Measurements from ENCODE around the gene CDH23.
"Not testable (repeated sequence)": the region's sequence is repeated elsewhere in the genome, so short reads cannot be mapped to it uniquely, and the experiment has no call there.

The CDH23 gene

DNA sequence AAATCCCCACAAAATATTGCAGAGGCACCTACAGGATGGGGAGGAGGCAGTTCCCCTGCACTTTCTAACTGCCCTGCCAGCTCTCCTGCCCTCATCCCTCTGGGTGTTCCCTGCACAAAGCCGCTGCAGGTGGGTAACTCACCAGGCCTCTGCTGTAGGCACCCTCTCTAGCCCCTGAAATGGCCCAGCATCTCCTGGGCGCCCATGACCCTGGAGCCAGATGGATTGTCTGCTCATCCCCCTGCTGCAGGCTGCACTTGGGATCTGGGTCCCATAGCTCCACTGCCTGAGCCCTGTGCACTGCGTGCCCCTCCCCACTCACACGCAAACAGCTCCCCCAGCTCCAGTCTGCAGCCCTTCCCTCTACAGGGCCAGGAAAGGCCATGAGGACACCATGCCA, 192.0 kb downstream of the CDH23 start:
- no peak for DNase-seq

DNA sequence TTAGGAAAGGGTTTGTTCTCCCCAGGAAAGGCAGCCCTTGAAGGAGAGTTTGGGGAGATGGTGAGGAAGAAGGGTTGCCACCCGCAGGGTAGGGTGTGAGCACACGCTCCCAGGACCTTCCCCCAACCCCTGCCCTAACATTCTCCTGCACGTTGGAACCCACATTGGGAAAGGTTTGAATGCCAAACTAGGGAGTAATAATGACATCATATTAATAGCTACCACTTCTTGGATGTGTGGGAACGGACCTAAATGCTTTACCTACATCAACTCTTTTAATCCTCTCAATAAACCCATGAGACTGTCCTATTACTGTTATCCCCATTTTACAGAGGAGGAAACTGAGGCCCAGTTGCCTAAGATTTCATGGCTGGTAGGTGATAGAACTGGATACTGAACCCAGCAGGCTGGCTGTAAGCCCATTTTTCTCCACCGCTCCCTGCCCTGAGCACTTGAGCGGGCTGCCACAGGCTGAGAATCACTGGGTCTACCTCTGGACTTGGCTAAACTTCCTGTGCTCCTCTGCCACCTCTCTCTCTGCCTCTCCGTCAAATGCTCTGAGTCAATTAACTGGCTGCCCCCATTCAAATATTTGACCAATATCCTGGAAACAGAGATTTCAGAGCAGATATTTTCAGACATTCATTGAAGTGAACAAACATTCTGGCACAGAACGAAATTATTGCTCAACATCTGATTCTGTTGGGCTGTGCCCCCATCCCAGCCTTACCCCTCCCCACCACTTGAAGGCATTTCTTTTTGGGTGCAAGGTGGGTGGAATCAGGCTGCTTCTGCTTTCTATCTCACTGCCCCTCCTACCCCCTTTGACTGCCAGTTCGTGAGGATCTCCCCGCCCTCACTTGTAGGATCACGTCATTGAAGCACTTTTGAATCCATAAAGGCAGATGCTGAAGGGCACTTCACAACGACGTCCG, 193.2 kb downstream of the CDH23 start:
- no peak for DNase-seq

DNA sequence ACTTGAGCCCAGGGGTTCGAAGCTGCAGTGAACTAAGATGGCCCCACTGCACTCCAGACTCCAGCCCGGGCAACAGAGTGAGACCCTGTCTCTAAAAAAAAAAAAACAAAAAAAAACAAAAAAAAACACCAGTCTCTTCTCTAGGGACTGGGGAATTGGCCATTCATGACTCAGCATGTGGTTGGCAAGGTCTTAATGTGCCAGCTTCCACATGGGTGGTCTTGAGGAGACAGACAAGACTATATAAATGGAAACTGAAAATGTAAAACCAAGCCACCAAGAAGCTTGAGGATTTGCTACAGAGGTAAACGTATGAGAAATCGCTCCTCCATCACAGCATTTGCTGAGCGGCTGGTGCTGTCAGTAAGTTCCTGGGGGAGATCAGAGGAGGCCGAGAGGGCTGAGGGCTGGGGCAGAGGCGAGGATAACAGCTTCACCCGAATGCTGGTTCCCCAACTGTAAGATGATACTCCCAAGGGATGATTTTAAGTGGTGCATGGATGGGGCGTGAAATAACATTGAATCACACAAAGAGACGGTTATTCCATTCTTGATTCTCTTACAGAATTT, 194.1 kb downstream of the CDH23 start:
- no peak for DNase-seq

DNA sequence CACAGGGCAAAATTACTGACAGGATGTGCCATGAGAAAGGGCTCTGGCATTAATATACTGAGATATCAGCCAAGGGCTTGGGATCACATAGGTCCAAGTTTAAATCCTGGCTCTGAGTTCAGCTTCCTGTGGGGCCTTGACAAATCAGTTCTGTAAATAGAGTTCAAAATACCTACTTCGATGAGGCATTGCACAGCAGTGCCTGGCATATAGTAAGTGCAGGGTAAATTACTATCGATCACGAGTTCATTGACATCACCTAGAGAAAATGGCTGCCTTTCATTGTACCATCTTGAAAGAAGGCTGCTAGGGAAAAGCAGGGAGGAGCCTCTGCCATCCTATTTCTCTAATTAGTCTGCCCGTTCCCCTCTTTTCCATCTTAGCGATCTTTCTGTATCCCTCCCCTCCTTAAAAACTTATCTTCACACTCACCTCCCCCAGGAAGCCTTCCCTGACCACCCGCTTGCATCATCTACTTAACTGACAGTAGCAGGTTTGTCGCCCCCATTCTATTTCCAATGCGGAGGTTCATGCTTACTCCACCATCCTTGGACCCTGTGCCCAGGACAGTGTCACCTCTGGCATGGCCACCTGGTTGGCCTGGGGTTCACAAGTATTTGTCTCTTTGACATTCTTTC, 198.3 kb downstream of the CDH23 start:
- no peak for DNase-seq

DNA sequence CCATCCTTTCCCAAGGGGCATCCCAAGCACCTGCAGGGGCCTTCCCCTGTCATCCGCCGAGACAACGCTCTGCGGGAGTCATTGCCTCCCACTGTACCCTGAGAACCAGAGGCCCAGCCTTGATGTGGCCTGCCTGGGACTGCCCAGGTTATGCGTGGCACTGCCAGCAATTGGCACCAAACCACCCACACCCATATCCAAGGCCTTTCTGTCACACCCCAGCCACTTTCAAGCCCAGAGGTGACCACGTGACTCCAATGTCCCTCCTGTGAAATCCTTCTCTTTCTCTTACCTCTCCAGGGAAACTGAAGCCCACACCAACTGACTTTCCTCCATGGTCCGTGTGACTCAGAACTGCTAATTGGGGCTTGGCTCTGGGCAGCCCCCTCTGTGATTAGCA, 198.9 kb downstream of the CDH23 start:
- DNase-seq: no peak

DNA sequence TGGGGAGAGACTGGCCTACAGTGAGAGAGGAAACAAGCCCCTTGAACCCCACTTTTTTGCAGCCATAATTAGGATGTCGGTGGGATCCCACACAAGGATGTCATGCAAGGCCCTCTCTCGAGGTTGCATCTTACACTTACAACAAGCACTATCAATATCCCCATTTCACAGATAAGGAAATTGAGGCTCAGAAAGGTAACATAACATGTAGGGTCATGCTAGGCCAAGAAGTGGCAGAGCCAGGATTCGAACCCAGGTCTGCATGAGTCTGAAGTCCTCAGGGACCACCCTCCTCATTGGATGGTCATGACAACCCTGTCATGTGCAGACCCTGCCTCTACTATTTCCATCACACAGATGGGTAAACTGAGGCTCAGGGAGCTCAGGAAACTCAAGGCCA, 199.4 kb downstream of the CDH23 start:
- no peak for DNase-seq

DNA sequence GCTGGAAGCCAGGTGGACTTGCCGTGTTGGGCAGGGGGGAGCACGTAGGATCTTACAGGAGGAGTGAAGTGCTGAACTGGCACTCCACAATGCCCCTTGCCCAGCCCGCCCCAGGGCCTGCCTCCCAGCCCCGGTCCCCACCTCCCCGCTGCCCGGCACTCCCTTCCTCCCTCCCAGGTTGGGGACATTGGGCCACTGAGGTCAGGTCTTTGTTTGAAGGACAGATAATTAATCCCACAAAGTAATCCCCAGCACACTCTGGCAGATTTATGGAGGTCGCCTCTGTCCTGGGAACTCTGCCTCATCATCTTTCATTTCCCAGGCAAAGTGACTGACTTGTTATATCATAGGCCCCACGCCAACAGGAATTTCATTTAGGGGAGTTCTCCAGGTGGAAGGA, 200.0 kb downstream of the CDH23 start:
- DNase-seq: no peak

DNA sequence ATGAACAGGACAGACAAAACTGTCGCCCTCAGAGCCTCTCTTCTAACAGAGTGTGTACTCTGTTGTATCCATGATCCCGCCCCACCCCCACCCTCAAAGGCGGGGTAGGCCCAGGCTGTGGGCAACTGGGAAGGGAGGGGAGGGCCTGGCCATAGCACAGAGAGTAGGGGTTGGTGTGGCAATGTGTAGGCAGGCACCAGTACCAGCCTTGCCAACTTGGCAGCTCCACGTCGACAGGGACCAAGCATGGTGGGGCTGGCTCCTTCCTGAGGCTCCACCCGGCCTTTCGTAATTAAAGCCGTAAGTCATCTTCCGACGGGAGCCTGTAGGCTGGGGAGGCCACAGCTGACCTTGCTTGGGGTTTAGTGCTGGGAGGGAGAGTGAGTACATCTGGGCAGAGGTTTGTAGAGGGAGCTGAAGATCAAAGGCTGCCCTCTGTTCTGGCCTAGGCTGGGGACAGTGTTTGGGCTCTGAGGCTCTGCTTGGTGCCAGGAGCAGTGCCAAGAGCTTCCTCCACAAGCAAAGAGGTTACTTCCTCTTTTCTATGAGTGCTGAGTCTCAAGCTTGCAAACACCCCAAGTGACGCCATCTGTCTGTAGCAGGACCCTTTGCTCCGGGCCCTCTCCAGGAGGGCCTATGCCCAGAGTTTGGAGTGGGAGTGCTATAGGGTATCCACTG, 201.2 kb downstream of the CDH23 start:
- no peak for DNase-seq

DNA sequence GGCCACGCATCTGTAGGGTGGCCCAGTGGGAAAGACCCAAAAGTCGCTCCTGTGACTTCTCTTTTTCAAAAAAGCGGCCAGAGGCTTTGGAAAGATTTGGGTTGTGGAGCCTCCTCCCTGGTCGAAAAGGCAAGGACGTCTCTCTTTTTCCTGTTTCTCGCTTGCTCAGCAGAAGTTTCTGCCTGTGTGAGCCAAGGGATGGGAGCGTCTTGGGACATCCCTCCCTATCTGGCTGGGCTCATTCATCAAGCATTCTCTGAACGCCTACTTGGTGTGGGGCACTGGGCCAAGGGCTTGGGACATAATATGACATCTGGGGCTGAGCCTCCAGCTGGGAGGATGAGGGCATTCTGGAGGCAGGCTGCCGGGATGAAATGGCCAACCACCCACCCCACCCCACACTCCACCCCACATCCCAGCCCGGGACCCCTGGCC, 201.9 kb downstream of the CDH23 start:
- no peak for DNase-seq

DNA sequence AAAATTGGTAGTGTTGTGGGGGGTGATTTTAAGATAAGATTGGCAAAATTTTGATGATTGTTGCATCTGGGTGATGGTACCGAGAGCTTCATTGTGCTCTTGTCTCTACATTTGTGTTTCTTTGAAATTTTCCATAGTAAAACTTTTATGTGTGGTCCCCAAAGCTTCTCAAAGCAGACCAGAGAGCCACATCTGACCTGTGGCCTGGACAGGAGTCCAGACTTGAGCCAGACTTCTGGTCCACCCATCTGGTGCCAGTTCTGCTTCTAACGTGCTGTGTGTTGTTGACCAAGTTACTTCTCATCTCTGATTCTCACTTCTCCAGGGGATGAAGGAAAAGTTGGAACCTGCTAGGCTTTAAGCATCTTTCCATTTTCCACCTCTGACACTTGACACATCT, 202.8 kb downstream of the CDH23 start:
- no peak for DNase-seq

DNA sequence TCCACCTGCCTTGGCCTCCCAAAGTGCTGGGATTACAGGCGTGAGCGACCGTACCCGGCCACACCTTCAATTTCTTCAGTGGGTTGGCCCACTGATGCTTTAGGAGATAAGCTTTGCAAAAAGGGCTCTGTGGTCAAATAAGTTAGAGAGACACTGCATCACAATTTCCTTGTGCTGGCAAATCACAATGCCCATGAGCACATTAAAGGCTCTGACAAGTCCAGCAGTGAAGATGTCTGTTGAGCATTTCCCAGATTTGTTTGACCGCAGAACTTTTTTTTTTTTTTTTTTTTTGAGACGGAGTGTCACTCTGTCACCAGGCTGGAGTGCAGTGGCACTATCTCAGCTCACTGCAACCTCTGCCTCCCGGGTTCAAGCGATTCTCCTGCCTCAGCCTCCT, 203.5 kb downstream of the CDH23 start:
- not testable (repeated sequence) for DNase-seq

DNA sequence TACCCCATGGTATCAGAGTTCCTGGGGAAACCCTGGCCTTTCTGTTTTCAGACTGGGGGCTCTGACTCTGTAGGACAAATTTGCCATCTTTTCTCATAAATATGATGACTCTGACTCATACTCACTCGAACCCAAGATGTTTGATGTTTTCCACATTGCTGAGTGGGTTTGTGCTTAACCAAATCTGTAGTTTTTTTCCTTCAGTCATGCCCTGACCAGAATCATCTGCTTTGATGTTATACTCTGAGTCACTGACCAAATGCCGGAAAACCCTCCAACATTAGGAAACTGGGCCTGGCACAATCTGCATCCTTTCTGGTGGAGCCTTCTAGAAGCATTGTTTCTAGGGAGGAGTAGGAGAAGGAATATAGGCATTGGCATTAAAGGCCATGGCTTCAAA, 204.1 kb downstream of the CDH23 start:
- no peak for DNase-seq

DNA sequence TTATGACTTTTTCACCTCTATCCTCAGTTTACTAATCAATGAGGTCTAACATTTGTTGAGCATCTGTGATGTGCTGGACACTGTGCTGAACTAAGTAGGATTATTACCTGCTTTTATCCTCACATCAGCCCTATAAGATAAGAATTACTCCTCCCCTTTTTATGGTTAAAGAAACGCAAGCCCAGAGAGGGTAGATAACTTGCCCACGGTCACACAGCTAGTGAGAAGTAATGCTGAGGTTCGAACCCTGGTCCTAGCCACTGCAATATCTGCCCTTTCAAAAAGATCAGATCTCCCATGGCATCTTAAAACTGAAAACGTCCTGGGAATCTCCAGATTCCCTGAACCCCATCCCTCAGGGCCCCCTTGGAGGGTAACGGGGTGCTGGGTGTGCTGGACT, 204.6 kb downstream of the CDH23 start:
- no peak for DNase-seq

DNA sequence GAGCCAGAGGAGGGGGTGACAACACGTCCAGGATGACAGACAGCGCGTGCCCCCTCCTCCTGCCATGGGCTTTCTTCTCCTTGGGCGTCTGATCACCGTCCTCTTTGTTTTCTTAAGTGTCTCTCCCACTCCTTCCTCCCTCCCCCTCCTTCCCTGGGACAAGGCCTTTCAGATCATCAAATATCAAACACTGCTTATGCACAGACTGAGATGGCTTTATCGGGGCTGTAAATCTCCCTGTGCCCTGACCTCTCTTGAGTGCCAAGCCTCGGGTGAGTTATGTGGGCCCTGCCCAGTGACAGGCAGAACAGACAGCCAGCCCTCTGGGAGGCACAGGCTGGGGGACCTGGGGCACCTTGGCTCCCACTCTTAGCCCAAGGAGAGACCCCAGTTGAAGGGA, 206.4 kb downstream of the CDH23 start:
- no peak for DNase-seq

DNA sequence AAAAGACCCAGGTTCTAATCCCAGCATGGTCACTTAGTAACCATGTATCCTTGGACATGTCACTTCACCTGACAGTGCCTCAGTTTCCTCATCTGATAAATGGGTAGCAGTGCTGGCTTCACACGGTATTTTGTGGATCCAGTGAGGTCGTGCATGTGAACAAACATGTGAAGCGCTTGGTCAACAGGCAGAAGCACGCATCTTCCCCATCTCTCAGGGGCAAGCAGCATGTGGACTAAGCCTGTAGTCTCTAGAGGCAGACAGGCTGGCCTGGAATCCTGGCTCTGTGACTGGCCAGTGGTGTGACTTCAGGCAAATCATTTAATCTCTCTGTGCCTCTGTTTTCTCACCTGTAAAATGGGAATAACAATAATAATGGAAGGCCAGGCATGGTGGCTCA, 207.0 kb downstream of the CDH23 start:
- DNase-seq: no peak

DNA sequence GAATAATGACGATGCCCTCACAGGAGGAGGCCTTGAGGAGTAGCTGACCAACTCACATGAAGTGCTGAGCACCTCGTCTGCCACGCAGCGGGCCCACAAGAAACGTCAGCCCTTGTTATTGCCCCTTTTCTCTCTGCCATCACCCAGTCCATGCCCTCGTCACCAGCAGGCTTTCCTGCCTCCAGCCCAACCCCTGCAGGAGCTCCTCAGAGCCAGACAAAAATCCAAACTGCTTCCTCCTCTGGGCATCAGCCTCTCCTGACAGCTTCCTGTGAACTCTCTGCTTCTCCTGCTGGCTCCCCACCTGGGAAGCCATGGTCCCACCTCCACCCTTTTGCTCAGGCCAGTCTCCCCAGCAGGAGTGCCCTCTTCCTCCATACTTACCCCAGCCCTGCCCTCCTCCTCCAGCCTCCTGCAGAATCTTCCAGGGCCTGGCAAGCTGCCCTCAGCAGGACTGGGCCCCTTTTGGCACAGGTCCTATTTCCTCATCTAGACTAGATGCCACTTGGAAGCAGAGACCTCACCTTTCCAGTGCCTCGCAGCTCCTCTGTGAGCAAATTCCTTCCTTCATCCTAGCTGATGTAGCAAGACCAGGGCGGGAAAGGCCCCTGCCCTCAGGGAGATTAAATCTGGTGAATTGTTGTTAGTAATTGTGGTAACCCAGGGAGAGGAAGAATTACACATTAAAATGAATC, 207.8 kb downstream of the CDH23 start:
- DNase-seq: no peak

DNA sequence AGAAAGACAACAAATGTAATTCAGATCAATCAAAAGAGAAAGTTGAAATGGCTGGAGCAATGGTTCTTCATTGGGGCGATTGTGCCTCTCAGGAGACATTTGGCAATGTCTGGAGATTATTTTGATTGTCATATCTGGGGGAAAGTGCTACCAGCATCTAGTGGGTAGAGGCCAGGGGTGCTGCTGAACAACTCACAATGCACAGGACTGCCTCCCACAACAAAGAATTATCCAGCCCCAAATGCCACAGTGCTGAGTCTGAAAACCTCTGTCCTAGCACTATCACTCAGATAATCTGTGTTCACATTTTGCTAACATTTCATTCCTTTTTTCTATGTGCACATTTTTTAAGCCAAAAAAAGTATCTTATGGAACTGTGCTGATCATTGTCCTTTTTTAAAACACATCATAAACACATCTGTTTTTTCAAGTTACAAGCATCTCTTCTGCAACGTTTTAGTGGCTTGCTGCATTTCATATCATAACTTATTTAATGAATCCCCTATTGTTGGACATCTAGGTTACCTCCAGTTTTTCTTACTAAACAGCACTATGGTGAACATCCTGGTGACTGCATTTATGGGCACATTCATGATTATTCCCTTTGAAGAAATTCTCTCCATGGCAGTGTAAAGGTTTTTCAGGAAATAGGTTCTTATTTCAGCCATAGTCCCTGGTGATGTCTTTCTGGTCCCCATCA, 208.7 kb downstream of the CDH23 start:
- no peak for DNase-seq

DNA sequence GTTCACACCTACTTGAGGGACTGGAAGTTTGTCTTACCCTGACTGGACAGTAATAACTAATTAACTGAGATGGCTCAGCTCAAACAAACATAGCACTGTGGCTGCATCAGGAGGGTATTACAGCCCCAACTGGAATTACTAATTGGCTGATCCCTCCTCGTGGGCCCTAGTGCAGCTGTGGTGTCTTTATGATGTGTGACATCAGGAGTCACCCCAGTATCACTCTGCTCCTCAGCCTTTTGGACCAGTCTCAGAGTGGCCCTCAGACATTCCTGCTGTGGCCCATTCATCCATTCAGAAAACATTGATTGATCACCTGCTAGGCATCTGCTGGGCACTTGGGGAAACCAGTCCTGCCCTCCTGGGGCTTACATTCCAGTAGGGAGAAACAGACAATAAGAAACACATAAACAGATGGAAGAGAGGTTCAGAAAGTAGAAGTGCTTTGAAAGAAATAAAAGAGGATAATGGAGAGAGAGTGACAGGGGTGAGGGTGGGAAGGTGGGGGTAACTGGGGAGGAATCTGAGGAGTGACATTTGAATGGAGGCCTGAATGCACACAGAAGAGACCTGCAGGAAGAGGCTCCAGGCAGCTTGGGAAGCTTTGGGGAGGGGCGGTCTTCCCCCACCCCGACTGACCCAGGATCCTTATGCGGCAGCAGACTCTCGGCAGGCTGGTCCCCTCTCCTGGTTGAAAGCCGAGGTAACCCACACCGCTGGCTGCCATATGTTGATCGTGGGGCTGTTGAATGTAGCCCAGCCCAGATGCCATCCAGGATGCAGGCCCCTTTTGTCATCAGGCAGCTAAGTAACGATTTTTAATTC, 209.7 kb downstream of the CDH23 start:
- no peak for DNase-seq

DNA sequence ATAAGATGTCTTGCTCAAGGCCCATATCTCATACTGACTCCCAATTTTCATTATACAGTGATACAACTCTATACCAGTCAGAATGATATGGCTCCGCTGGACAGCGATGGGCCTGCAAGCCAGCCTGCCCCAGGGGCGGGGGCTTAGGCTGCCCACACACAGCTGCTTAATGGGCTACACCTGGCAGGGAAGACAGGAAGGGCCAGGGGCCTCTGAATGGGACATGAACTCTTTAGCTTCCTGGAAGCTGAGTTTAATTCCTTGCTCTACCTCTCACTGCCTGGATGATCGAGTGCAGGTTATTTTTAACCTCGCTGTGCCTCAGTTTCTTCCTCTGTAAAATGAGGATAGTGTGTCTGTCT, 210.3 kb downstream of the CDH23 start:
- no peak for DNase-seq

DNA sequence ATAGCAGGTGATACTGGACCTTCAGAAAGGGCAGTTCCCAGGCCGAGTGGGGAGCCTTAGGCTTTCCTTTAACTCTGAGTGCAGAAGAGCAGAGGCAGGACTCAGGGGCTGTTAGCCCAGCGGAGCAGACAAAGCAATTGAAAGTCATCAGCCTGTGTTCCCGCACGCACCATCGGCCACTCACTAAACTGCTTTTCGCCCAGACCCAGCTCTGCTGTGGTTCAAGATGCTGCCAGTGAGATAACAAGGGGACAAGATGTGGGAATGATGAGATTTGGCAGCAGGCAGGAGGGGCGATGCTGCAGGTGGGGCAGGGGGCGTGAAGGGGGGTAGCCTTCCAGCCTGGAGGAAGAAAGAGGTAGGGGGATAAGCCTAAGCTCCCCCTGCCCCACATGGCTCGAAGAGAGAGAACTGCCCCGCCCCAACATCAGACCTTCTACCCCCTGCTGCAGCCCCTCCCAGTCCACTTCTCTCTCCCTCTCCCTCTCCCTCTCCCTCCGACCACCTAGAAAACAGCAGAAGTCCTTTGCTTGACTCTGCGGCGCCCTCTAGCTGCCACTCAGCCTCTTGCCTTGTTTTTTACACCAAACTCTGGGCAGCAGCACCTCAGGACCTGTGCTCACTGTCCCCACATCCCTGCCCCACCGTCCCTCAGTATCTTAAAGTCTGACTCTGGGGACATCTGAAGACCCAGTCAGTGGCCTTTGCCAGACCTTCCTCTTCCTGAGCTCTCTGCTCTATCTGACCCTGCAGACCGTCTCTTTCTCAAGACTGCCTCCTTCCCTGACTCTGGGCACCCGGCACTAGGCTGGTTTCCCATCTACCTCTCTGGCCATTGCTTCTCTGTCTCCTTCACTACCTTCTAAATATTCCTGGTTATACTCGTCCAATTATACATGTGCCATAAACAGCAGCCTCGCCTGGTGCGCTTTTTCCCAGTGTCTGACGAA, 212.4 kb downstream of the CDH23 start:
- DNase-seq: peak; percentile 64

Measured in activated CD8-positive, alpha-beta memory T cell treated with anti-CD3 and anti-CD28 coated beads, Interleukin-2, amount 50 U/mL, for 4 hours (primary cell).